GM23338 (cell line): ENCODE results near the gene SKP2. TPM values are rescaled to one million over a fixed set of nuclear protein-coding genes. Genes with fewer than 3 reads are reported as not detected.

Experiments used
- ATAC-seq: fragments of 200-7000 bp; cut with Tn5 transposase; 3 replicates; pipeline ENCODE4 v1.9.1; 2020
- DNase-seq: peaks from one replicate; pipeline ENCODE4 v3.0.0-alpha.2; 2015; ENCODE audit warnings: low spot score
- H2AFZ ChIP-seq: fragments of 200-600 bp; sonication (generic); 2 replicates; pipeline ENCODE4 v1.8.0; 2016; ENCODE audit warnings: antibody characterized with exemption, mild to moderate bottlenecking, moderate library complexity
- H3F3A ChIP-seq: fragments of 200-600 bp; sonication (generic); replicated peaks from 2 replicates; pipeline ENCODE4 v1.8.0; 2017; ENCODE audit warnings: antibody characterized with exemption, mixed run types, low read depth
- H3K27ac ChIP-seq: fragments of 200-600 bp; sonication (generic); 2 replicates; pipeline ENCODE4 v1.6.1; 2016; ENCODE audit warnings: low read depth
- H3K27me3 ChIP-seq: fragments of 200-600 bp; sonication (generic); 2 replicates; pipeline ENCODE4 v1.8.0; 2016; ENCODE audit warnings: mild to moderate bottlenecking, mixed run types, moderate library complexity; ENCODE audit not compliant: insufficient read depth
- H3K36me3 ChIP-seq: fragments of 200-600 bp; sonication (generic); 2 replicates; pipeline ENCODE4 v1.8.0; 2016; ENCODE audit warnings: mild to moderate bottlenecking; ENCODE audit not compliant: insufficient read depth
- H3K4me1 ChIP-seq: fragments of 200-600 bp; sonication (generic); 2 replicates; pipeline ENCODE4 v1.8.0; 2016; ENCODE audit warnings: mild to moderate bottlenecking, moderate library complexity; ENCODE audit not compliant: insufficient read depth
- H3K4me2 ChIP-seq: fragments of 200-600 bp; sonication (generic); 2 replicates; pipeline ENCODE4 v1.7.1; 2017; ENCODE audit warnings: mixed run types
- H3K4me3 ChIP-seq: fragments of 200-600 bp; sonication (generic); 2 replicates; pipeline ENCODE4 v1.6.1; 2016; ENCODE audit warnings: mixed run types
- H3K79me2 ChIP-seq: fragments of 200-600 bp; sonication (generic); replicated peaks from 2 replicates; pipeline ENCODE4 v1.8.0; 2017; ENCODE audit warnings: mild to moderate bottlenecking; ENCODE audit not compliant: insufficient read depth
- H3K9me2 ChIP-seq: fragments of 200-600 bp; sonication (generic); 2 replicates; pipeline ENCODE4 v1.8.0; 2017; ENCODE audit not compliant: insufficient read depth
- H4K20me1 ChIP-seq: fragments of 200-600 bp; sonication (generic); replicated peaks from 2 replicates; pipeline ENCODE4 v1.8.0; 2017; ENCODE audit warnings: mild to moderate bottlenecking; ENCODE audit not compliant: insufficient read depth
- H3K27ac Mint-ChIP-seq: 2 replicates; pipeline ENCODE4 v1.8.0; 2020; ENCODE audit warnings: inconsistent platforms, mild to moderate bottlenecking, moderate library complexity, mixed read lengths
- H3K27me3 Mint-ChIP-seq: 3 replicates; pipeline ENCODE4 v1.8.0; 2022; ENCODE audit warnings: low read depth, mild to moderate bottlenecking, moderate library complexity, mixed read lengths, inconsistent platforms; ENCODE audit not compliant: insufficient read depth, poor library complexity
- H3K36me3 Mint-ChIP-seq: 3 replicates; pipeline ENCODE4 v1.8.0; 2021; ENCODE audit warnings: low read depth, mild to moderate bottlenecking, inconsistent platforms, moderate library complexity, mixed read lengths
- H3K4me1 Mint-ChIP-seq: 3 replicates; pipeline ENCODE4 v1.8.0; 2020; ENCODE audit warnings: mild to moderate bottlenecking, inconsistent platforms, mixed read lengths
- H3K4me3 Mint-ChIP-seq: 3 replicates; pipeline ENCODE4 v1.8.0; 2021; ENCODE audit warnings: moderate library complexity, mild to moderate bottlenecking, inconsistent platforms, mixed read lengths
- H3K9me3 Mint-ChIP-seq: 3 replicates; pipeline ENCODE4 v1.8.0; 2020; ENCODE audit warnings: moderate library complexity, mild to moderate bottlenecking, inconsistent platforms, mixed read lengths
- ETS1 ChIP-seq: IDR thresholded peaks from 2 replicates; pipeline ENCODE4 v1.6.1; 2016; ENCODE audit warnings: antibody characterized with exemption
- EZH2phosphoT487 ChIP-seq: fragments of 200-600 bp; sonication (generic); IDR thresholded peaks from one replicate; pipeline ENCODE4 v1.8.1; 2018; ENCODE audit warnings: antibody characterized with exemption; ENCODE audit not compliant: unreplicated experiment
- REST ChIP-seq: IDR thresholded peaks from one replicate; pipeline ENCODE4 v1.6.1; 2018; ENCODE audit warnings: antibody characterized with exemption; ENCODE audit not compliant: unreplicated experiment
- ZNF114 ChIP-seq: fragments of 250-450 bp; sonication (Bioruptor Pico); IDR thresholded peaks from 2 replicates; pipeline ENCODE4 v1.5.0; 2020; ENCODE audit warnings: mild to moderate bottlenecking, moderate library complexity
- ZNF331 ChIP-seq: fragments of 250-450 bp; sonication (Bioruptor Pico); IDR thresholded peaks from 2 replicates; pipeline ENCODE4 v1.5.0; 2020; ENCODE audit warnings: low read depth, mild to moderate bottlenecking, moderate library complexity
- ZNF462 ChIP-seq: fragments of 250-450 bp; sonication (Bioruptor Pico); IDR thresholded peaks from 2 replicates; pipeline ENCODE4 v1.5.0; 2020; ENCODE audit warnings: mild to moderate bottlenecking, moderate library complexity
- polyA plus RNA-seq: library from polyadenylated mRNA; unstranded; fragments of >200 nt; fragmentation: Nextera tagmentation; extraction: Ambion mirVana; gene quantifications from 2 replicates; pipeline ENCODE4 v1.2.1, GENCODE V29; 2016
- total RNA-seq: library from RNA; depleted of rRNA; stranded (reverse); fragments of >200 nt; shearing (Covaris generic); gene quantifications from 2 replicates; pipeline ENCODE4 v1.2.3, GENCODE V29; 2014

The SKP2 gene
- total and polyA plus RNA-seq, 2 experiments from 2014 or later: 66.6 to 75.6 TPM

- no peaks in the 10 kb centered on the region for H3K27me3 Mint-ChIP-seq
- TF ChIP-seq REST: no peak
- no peak for TF ChIP-seq ZNF114 (CRISPR knock-in tag)
- TF ChIP-seq ZNF462 (CRISPR knock-in tag): no peak
- no peak for TF ChIP-seq EZH2phosphoT487
- no peak for TF ChIP-seq ETS1
- TF ChIP-seq ZNF331 (CRISPR knock-in tag): no peak
- no peak for ATAC-seq
- no peaks in the 10 kb centered on the region for H3K4me1 Mint-ChIP-seq
- Histone ChIP-seq H3K79me2 (no peaks in the 10 kb centered on the region), H2AFZ (no peak overlapping the region), H3K36me3 (peaks cover 4% of the 10 kb centered on the region; the same call in 1 of the 2 replicates), H3F3A (no peaks in the 10 kb centered on the region), H3K4me1 (no peaks in the 10 kb centered on the region), H4K20me1 (no peaks in the 10 kb centered on the region), H3K27me3 (no peaks in the 10 kb centered on the region), H3K9me2 (no peaks in the 10 kb centered on the region), H3K4me2 (no peak overlapping the region), H3K27ac (no peak overlapping the region), H3K4me3 (no peak overlapping the region)
- H3K27ac Mint-ChIP-seq: no peak overlapping the region
- H3K4me3 Mint-ChIP-seq: no peak overlapping the region
- H3K36me3 Mint-ChIP-seq: peaks cover 3% of the 10 kb centered on the region; the same call in 2 of the 3 replicates
- H3K9me3 Mint-ChIP-seq: no peaks in the 10 kb centered on the region
- no peak for DNase-seq
Observed at GRCh38 chr5:36111238-36111637, 40.7 kb upstream of the SKP2 start.
